Naive thymus-derived CD4-positive, alpha-beta T cell (primary cell): ENCODE measurements around the gene MMP17. TPM values are rescaled to one million over a fixed set of nuclear protein-coding genes. Genes with fewer than 3 reads are reported as not detected.

Experiments used
- ATAC-seq: fragments of 150-1000 bp; cut with Tn5 transposase; 2 replicates; pipeline ENCODE4 v1.10.0; 2021; ENCODE audit warnings: mild to moderate bottlenecking, moderate library complexity
- CTCF ChIA-PET: fragments of 350-600 bp; sonication (Branson Sonifier 250); formaldehyde crosslinking; loops from one replicate; lab custom pipeline; 2021; ENCODE audit warnings: antibody characterized with exemption; lab: Charles Lee
- POLR2A ChIA-PET: fragments of 350-600 bp; sonication (Branson Sonifier 250); formaldehyde crosslinking; loops from one replicate; lab custom pipeline; 2021; ENCODE audit warnings: antibody characterized with exemption, inconsistent platforms; lab: Charles Lee
- DNase-seq, 9 donors: peaks; one replicate each; pipeline versions ENCODE4 v3.0.0 to v3.0.0-alpha.2; 2020 to 2022; ENCODE audit warnings: mixed read lengths in 1 of 9
- H3K27ac ChIP-seq: one replicate; pipeline ENCODE4 v1.7.0; 2013; ENCODE audit warnings: mild to moderate bottlenecking, low read depth, low read length, moderate library complexity
- H3K27me3 ChIP-seq, 2 donors: one replicate each; pipeline ENCODE4 v1.7.0; 2013; ENCODE audit warnings: low read length in 2 of 2, mild to moderate bottlenecking in 2 of 2, moderate library complexity in 2 of 2; ENCODE audit not compliant: control insufficient read depth in 2 of 2, insufficient read depth in 2 of 2
- H3K36me3 ChIP-seq, 3 experiments: 1 replicate in 2 of 3; 2 replicates in 1 of 3; pipeline ENCODE4 v1.7.0; 2013; ENCODE audit warnings: low read length in 3 of 3, mild to moderate bottlenecking in 3 of 3, moderate library complexity in 1 of 3; ENCODE audit not compliant: insufficient read depth in 3 of 3, control insufficient read depth in 2 of 3
- H3K4me1 ChIP-seq, 2 donors: one replicate each; pipeline ENCODE4 v1.7.0; 2013; ENCODE audit warnings: low read length in 2 of 2, mild to moderate bottlenecking in 2 of 2, moderate library complexity in 1 of 2; ENCODE audit not compliant: control insufficient read depth in 2 of 2, insufficient read depth in 2 of 2
- H3K4me3 ChIP-seq: 2 replicates; pipeline ENCODE4 v1.7.0; 2013; ENCODE audit warnings: mild to moderate bottlenecking, low read length
- H3K9me3 ChIP-seq, 3 experiments: 1 replicate in 2 of 3; 2 replicates in 1 of 3; pipeline ENCODE4 v1.7.0; 2013; ENCODE audit warnings: low read length in 3 of 3; ENCODE audit not compliant: control insufficient read depth in 2 of 3
- H3K27ac Mint-ChIP-seq, 9 donors: one replicate each; pipeline ENCODE4 v1.8.0; 2020 to 2022; ENCODE audit warnings: mixed read lengths in 9 of 9, mild to moderate bottlenecking in 8 of 9, moderate library complexity in 5 of 9, inconsistent platforms in 2 of 9
- H3K27me3 Mint-ChIP-seq, 5 donors: one replicate each; pipeline ENCODE4 v1.8.0; 2021 to 2022; ENCODE audit warnings: mixed read lengths in 5 of 5, mild to moderate bottlenecking in 1 of 5
- H3K36me3 Mint-ChIP-seq, 5 donors: one replicate each; pipeline ENCODE4 v1.8.0; 2020 to 2022; ENCODE audit warnings: mixed read lengths in 5 of 5, mild to moderate bottlenecking in 3 of 5, inconsistent platforms in 1 of 5
- H3K4me1 Mint-ChIP-seq, 7 donors: one replicate each; pipeline ENCODE4 v1.8.0; 2020 to 2022; ENCODE audit warnings: mixed read lengths in 7 of 7, mild to moderate bottlenecking in 3 of 7, inconsistent platforms in 1 of 7
- H3K4me3 Mint-ChIP-seq, 10 donors: one replicate each; pipeline ENCODE4 v1.8.0; 2020 to 2022; ENCODE audit warnings: mild to moderate bottlenecking in 10 of 10, mixed read lengths in 10 of 10, moderate library complexity in 6 of 10, inconsistent platforms in 2 of 10
- H3K9me3 Mint-ChIP-seq, 11 donors: one replicate each; pipeline ENCODE4 v1.8.0; 2020 to 2022; ENCODE audit warnings: mixed read lengths in 11 of 11, mild to moderate bottlenecking in 4 of 11, inconsistent platforms in 1 of 11, moderate library complexity in 1 of 11
- intact Hi-C, 2 donors: fragments of 100-400 bp; cut with micrococcal nuclease; formaldehyde crosslinking; loops; one replicate each; pipeline ENCODE4 v1.15.1; 2023
- polyA plus RNA-seq, 2 donors: library from polyadenylated mRNA; unstranded; fragments of 300-500 nt; fragmentation: Illumina TruSeq; gene quantifications; one replicate each; pipeline ENCODE4 v1.2.3, GENCODE V29; 2021
- total RNA-seq, 6 experiments: library from RNA in 5 of 6; stranded (reverse) in 5 of 6; gene quantifications; 1 replicate in 5 of 6; 2 replicates in 1 of 6; pipeline ENCODE4 v1.2.3 and lab custom pipeline; 2021 to 2026

MMP17 gene
- total RNA-seq = 1 to 10 TPM in 2 of 5 experiments, not detected in 3; 1.1 to 9.3 TPM
- polyA plus RNA-seq = not detected
- not detected for total RNA-seq (lab: John Stamatoyannopoulos, UW)

DNA sequence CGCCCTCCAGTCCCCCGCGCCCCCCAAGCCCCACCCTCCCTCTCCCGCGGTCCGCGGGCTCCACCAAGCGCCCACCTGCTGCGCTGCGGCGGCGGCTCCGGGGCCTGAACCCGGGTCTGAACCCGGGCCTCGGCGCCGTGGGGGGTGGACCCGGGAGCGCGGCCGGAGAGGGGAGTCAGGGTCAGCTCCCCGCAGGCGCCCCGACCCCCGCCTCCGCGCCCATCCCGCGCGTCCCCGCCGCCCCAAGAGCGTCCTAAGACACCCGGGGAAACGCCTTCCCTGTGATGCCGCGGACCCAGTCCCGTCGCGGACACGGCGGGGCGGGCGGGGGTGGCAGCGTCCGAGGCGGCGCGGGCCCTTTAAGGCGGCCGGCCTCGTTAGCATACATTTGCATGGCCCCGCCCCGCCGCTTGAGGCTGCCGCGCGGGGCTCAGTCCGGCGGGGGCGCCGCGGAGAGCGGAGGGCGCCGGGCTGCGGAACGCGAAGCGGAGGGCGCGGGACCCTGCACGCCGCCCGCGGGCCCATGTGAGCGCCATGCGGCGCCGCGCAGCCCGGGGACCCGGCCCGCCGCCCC is at the start of gene MMP17:
TSS of gene MMP17 (plus strand) at position 433 of the 574 bp plus-strand sequence. CDS start at position 535, 102 bp downstream.
- H3K4me3 Mint-ChIP-seq = peak within 1 kb of the TSS; percentile 18 to 82 (median 67)
- DNase-seq = peak in 5 of 9 donors; percentile 18 to 62 (median 27)
- no peaks in the 10 kb centered on the region for H3K36me3 ChIP-seq
- intact Hi-C loops = no loop called here
- peak within 1 kb of the TSS; percentile 17 for H3K4me3 ChIP-seq
- peak within 1 kb of the TSS in 1 of 9 donors; percentile 25 for H3K27ac Mint-ChIP-seq
- H3K27me3 Mint-ChIP-seq = peaks cover 28 to 50% (median 38%) of the 10 kb centered on the region in 5 donors
- H3K27ac ChIP-seq = no peak within 1 kb of the TSS
- no peaks in the 10 kb centered on the region for H3K36me3 Mint-ChIP-seq
- H3K27me3 ChIP-seq = peaks cover 0 to 6% of the 10 kb centered on the region in 2 donors
- H3K9me3 ChIP-seq = no peaks in the 10 kb centered on the region
- CTCF ChIA-PET = no interaction called here
- H3K9me3 Mint-ChIP-seq = no peaks in the 10 kb centered on the region
- POLR2A ChIA-PET = no interaction called here
- ATAC-seq = peak; percentile 77
- H3K4me1 ChIP-seq = peaks cover 0 to 19% of the 10 kb centered on the region in 2 donors
- peaks cover 4 to 14% (median 10%) of the 10 kb centered on the region in 7 donors for H3K4me1 Mint-ChIP-seq

GRCh38 chr12:131779027-131779426 is 49.2 kb upstream of the MMP17 start:
- no peaks in the 10 kb centered on the region for H3K9me3 Mint-ChIP-seq
- Histone ChIP-seq H3K27ac (no peak overlapping the region), H3K4me3 (no peak overlapping the region), H3K27me3 (no peaks in the 10 kb centered on the region), H3K36me3 (peaks cover 6 to 56% (median 17%) of the 10 kb centered on the region in 3 experiments), H3K4me1 (no peaks in the 10 kb centered on the region), H3K9me3 (no peaks in the 10 kb centered on the region)
- H3K27ac Mint-ChIP-seq = peak overlapping the region in 2 of 9 donors; percentile 72 to 83
- ChIA-PET POLR2A (no interaction called here), CTCF (no interaction called here)
- H3K27me3 Mint-ChIP-seq = no peaks in the 10 kb centered on the region
- no peak for ATAC-seq
- no peak for DNase-seq
- H3K36me3 Mint-ChIP-seq = peaks cover 4 to 41% (median 12%) of the 10 kb centered on the region in 5 donors
- H3K4me1 Mint-ChIP-seq = peaks cover 2 to 24% (median 21%) of the 10 kb centered on the region in 7 donors
- intact Hi-C loops = no loop called here
- H3K4me3 Mint-ChIP-seq = peak overlapping the region in 1 of 10 donors; percentile 50

GRCh38 chr12:131782061-131782460 is 46.1 kb upstream of the MMP17 start:
- Mint-ChIP-seq H3K4me3 (no peak overlapping the region), H3K27ac (peak overlapping the region in 2 of 9 donors; percentile 45 to 52), H3K27me3 (no peaks in the 10 kb centered on the region), H3K4me1 (peaks cover 0 to 2% (median 0%) of the 10 kb centered on the region in 7 donors), H3K36me3 (peaks cover 4 to 40% (median 17%) of the 10 kb centered on the region in 5 donors), H3K9me3 (no peaks in the 10 kb centered on the region)
- ChIA-PET POLR2A (no interaction called here), CTCF (no interaction called here)
- H3K4me3 ChIP-seq = no peak overlapping the region
- ATAC-seq = no peak
- intact Hi-C loops = no loop called here
- H3K27me3 ChIP-seq = no peaks in the 10 kb centered on the region
- DNase-seq = no peak
- H3K4me1 ChIP-seq = no peaks in the 10 kb centered on the region
- no peak overlapping the region for H3K27ac ChIP-seq
- peaks cover 6 to 71% (median 17%) of the 10 kb centered on the region in 3 experiments for H3K36me3 ChIP-seq
- no peaks in the 10 kb centered on the region for H3K9me3 ChIP-seq

DNA sequence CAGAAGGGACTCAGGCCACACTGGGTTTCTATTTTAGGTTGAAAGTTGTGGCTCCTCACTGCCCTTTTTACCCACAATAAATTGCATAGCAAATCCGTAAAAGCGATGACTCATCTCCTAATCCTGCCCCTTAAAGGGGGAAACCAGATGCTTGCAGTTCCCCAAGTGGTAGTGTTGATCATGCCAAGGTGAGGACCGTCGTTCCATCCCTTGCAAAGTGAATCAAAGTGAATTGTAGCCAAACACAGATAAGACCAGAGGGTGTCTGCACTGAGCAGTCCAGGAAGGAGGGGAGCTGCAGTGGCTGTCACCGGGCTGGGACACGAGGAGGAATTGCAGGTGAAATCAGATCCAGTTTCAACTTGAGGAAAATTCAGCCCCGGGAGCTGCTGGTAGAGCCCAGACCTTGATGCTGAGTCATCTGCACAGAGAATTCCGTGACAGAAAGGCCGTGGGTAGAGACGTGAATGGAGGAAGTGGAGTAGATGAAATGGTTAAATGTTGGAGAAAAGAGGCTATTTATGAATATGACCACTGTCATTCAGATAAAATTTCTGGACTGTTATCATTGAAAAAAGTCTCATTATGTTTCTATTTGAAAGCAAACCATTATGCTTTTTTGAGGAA is 44.2 kb upstream of the MMP17 start:
- CTCF ChIA-PET = no interaction called here
- H3K4me1 ChIP-seq = no peaks in the 10 kb centered on the region

GRCh38 chr12:131784909-131785762 is 43.1 kb upstream of the MMP17 start:
- Mint-ChIP-seq H3K4me3 (no peak overlapping the region), H3K27ac (peak overlapping the region in 2 of 9 donors; percentile 38 to 62), H3K27me3 (no peaks in the 10 kb centered on the region), H3K36me3 (peaks cover 4 to 39% (median 11%) of the 10 kb centered on the region in 5 donors), H3K9me3 (no peaks in the 10 kb centered on the region), H3K4me1 (peaks cover 0 to 2% (median 0%) of the 10 kb centered on the region in 7 donors)
- ATAC-seq (no peak), DNase-seq (no peak)
- H3K27ac ChIP-seq = no peak overlapping the region
- H3K27me3 ChIP-seq = no peaks in the 10 kb centered on the region
- H3K36me3 ChIP-seq = peaks cover 3 to 75% (median 11%) of the 10 kb centered on the region in 3 experiments
- ChIA-PET POLR2A (no interaction called here), CTCF (no interaction called here)
- no peak overlapping the region for H3K4me3 ChIP-seq
- intact Hi-C loops = no loop called here
- no peaks in the 10 kb centered on the region for H3K9me3 ChIP-seq
- no peaks in the 10 kb centered on the region for H3K4me1 ChIP-seq

More for the DNA sequence above, 44.2 kb upstream of the MMP17 start:
- Mint-ChIP-seq H3K4me1 (peaks cover 0 to 2% (median 0%) of the 10 kb centered on the region in 7 donors), H3K36me3 (peaks cover 0 to 35% (median 12%) of the 10 kb centered on the region in 5 donors), H3K27ac (peak overlapping the region in 1 of 9 donors; percentile 3), H3K4me3 (no peak overlapping the region), H3K9me3 (no peaks in the 10 kb centered on the region), H3K27me3 (no peaks in the 10 kb centered on the region)
- Histone ChIP-seq H3K27ac (no peak overlapping the region), H3K36me3 (peaks cover 2 to 74% (median 11%) of the 10 kb centered on the region in 3 experiments), H3K9me3 (no peaks in the 10 kb centered on the region), H3K4me3 (no peak overlapping the region), H3K27me3 (no peaks in the 10 kb centered on the region)
- no peak for DNase-seq
- POLR2A ChIA-PET = no interaction called here
- intact Hi-C loops = no loop called here
- no peak for ATAC-seq

DNA sequence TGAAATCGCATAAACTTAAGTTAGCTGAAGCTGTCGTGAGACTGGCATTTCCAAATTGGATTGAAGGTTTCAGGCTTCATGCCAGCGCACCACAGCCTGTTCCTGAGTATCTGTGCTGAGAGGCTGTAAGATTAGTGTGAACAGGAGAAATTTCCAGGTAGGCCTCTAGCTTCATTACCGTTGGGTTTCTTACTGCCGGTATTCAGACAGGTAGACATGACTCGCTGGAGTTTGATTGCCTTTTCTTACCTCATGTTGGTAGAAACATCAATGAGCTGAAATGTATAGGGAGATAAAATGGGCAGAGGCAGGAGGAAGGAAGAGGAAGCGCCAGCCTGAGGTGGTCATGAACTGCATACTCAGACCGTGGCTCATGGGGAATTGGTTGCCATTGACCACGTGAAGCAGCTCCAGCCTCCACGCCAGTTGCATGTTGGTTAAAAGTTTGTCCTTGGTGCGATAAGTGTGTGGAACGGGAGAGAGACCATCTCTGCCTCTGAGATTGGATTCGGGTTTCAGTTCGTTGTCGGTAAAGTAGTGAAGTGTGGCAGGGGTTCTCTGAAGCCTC is 42.3 kb upstream of the MMP17 start:
- Histone ChIP-seq H3K9me3 (no peaks in the 10 kb centered on the region), H3K4me1 (no peaks in the 10 kb centered on the region), H3K27ac (no peak overlapping the region), H3K36me3 (peaks cover 3 to 75% (median 11%) of the 10 kb centered on the region in 3 experiments), H3K27me3 (no peaks in the 10 kb centered on the region), H3K4me3 (no peak overlapping the region)
- peak overlapping the region in 2 of 9 donors; percentile 38 to 62 for H3K27ac Mint-ChIP-seq
- ATAC-seq (no peak), DNase-seq (no peak)
- no peaks in the 10 kb centered on the region for H3K27me3 Mint-ChIP-seq
- peaks cover 4 to 45% (median 17%) of the 10 kb centered on the region in 5 donors for H3K36me3 Mint-ChIP-seq
- POLR2A ChIA-PET = no interaction called here
- H3K4me3 Mint-ChIP-seq = no peak overlapping the region
- peaks cover 0 to 3% (median 0%) of the 10 kb centered on the region in 7 donors for H3K4me1 Mint-ChIP-seq
- no peaks in the 10 kb centered on the region for H3K9me3 Mint-ChIP-seq
- intact Hi-C loops = no loop called here
- CTCF ChIA-PET = no interaction called here
